NCI-H460 (cell line): Measurements from ENCODE around the gene MACROD2. TPM values are rescaled to one million over a fixed set of nuclear protein-coding genes. Genes with fewer than 3 reads are reported as not detected.
A peak's percentile ranks its signal among the peaks of the same experiment; 100 is the strongest.
"Not testable (repeated sequence)": the region's sequence is repeated elsewhere in the genome, so short reads cannot be mapped to it uniquely, and the experiment has no call there.

ENCODE experiments used
- DNase-seq: peaks from one replicate; pipeline ENCODE4 v3.0.0-alpha.2; 2016; ENCODE audit warnings: low read depth; ENCODE audit errors: extremely low read depth
- total RNA-seq: library from RNA; depleted of rRNA; stranded (reverse); fragments of >200 nt; shearing (Covaris generic); gene quantifications from 2 replicates; pipeline ENCODE4 v1.2.3, GENCODE V29; 2014

MACROD2 gene
- total RNA-seq, 1 experiment from 2014 or later: 2.0 TPM

DNA sequence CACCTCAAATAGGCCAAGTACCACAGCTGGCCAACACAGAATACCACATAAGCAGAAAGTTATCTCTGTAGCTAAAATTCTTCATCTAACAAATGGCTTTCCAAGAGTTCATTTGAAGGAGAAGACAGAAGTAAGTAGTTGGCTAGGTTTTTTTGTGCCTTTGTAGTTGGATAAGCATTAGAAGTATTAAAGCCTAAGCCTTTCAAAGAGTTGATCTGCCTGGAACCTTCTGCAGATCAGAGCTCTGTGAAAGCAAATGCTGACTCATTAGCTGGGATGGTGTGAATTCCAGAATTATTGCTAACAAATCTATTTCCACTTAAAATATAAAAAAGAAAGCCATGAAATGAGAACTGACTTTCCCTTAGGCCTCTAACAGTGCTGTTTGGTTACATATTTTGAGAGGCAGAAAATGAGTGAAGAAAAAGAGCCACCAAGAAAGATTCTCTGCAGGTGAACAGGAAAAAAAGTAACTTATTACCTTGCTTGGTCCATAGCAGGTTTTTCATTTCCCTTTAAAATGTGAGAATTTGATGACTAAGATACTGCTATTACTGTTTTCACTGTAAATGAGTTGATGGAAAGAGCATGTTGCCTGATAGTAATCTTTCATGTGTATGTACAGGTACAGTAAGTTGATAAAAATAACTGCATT lies 1105.3 kb downstream of the MACROD2 start:
- DNase-seq: no peak

- DNase-seq: no peak
These were observed 1112.6 kb downstream of the MACROD2 start for GRCh38 chr20:15107931-15108330.

- DNase-seq: no peak
These were observed 1114.2 kb downstream of the MACROD2 start for GRCh38 chr20:15109494-15109893.

DNA sequence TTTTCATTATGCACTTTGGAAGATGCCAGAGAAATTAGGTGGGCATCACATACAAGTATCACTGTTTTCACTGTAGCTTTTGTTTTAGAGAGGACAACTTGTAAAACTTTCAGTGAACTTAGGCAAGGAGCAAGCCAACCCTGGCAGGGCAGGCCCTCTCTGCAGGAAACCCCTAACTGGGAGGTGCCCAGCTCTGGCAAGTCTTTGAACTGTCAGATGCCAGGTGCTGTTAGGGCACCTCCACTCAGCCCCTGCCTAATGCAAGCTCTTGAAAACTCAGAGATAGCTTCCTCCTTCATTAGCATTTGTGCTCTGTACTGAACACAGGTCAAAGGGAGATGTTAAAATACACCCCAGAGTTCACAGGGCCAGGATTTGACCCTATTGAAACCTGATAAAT lies 1116.3 kb downstream of the MACROD2 start:
- DNase-seq: no peak

- no peak for DNase-seq
These were observed 1117.9 kb downstream of the MACROD2 start for GRCh38 chr20:15113144-15113773.

GRCh38 chr20:15119852-15120487 lies 1124.7 kb downstream of the MACROD2 start:
- DNase-seq: no peak

DNA sequence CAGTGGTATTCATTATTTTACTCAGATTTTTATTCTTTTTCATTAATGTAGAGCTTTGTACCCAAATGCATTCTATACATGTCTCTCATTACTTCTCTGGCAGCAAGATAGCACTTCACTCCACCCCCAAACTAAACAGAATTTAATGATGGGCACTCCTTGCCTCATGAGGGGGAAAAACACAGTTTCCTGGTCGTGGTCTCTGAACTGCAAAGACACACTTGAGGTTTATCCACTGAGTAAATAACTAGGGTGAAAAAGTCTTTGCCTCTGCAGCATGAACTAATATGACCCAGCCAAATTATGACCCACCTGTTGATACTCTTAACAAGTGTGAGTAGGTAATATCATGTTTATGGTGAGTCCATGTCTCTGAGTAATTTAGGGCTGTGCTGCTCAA lies 1127.3 kb downstream of the MACROD2 start:
- DNase-seq: no peak

GRCh38 chr20:15131176-15131575 lies 1135.9 kb downstream of the MACROD2 start:
- DNase-seq: no peak

DNA sequence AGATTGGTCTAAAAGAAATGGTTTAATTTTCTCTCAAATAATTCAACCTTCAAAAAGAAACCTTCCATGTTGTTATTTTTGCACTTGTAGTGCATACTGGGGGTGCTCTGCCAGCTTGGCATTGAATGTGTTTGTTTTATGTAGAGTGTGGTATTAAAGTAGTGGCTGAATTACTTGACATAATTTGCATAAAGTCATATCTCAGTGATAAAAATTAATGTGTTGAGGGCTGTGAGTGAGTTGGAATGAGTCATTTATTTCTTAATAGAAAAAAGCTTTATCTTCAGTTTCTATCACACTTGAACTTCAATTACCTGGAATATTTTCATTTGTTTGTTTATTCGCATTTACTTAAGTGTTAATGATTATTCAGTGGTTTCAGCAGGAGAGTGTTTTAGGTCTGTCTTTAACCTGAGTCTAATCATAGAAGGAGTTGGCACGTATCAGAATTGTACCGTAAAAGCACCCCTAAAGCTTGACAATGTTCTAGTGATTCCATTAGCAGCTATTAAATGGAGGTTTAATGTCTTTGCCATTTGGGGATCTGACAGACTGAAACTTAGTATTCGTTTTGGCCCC lies 1143.3 kb downstream of the MACROD2 start:
- no peak for DNase-seq

GRCh38 chr20:15139522-15139921 lies 1144.2 kb downstream of the MACROD2 start:
- no peak for DNase-seq

DNA sequence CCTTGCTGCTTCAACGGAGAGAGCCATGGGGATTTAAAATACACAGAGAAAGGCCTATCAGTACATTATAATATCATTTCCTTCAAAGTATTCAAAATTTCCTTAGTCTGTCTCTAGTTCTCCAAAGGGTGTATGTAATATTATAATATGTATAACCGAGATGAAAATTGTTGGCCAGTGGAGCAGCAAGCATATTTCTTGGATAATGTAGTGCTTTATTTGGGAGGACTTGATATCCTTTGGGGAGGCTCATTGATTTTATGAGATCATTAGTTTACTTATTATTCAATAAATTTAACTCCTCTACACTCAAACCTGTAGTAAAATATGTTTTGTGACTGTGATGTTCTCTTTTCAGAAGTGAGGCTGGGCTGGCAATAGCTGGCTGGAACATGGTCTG lies 1145.0 kb downstream of the MACROD2 start:
- DNase-seq: no peak

GRCh38 chr20:15140940-15141339 lies 1145.6 kb downstream of the MACROD2 start:
- not testable (repeated sequence) for DNase-seq

DNA sequence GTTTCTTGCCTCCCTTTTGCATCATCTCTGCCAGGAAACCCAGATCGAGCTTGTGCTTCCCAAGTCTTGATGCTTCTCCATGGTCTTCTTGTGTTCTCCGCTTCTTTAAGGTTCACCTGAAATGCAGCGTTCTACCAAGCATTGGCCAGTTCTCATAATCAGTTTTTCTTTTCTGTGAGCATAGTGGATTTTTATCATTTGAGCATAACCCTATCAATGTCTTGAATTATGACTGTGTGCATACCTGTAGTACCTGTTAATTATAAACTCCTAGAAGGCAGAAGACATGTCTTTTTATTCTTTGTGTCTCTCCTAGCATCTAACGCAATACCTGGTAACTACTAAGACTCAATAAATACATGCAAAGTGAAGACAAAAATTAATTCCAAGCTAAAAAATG lies 1146.5 kb downstream of the MACROD2 start:
- peak; percentile 20 for DNase-seq

DNA sequence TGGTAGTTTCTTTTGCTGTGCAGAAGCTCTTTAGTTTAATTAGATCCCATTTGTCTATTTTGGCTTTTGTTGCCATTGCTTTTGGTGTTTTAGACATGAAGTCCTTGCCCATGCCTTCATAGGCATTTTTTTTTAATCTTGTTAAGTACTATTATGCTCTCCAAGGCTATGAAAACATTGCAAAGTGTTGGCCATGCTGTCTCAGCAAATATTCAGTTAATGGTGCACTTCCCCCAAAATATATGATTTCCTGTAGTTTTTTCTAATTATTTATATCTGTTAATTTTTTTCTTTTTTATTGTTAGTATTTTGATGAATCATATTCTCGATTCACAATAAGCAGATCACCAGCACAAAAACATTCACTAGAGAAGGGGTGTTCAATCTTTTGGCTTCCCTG lies 1148.2 kb downstream of the MACROD2 start:
- DNase-seq: no peak

DNA sequence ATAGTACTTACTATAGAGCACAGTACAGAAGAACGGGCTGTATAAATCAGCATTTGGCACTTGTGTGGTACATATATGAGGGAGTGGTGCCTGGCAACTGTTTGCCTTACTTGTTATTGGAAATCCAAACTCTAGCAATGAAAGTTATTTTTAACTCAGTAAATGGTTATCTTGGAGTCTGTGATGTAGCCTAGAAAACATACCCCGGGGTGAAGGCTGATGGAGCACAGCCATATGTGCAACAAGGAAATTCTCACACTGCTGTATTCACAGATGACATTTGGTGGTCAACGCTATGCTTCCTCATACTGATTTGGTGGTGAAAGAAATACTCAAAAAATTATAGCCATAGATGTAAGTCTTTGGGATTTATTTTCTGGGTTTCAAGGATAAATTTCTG lies 1149.6 kb downstream of the MACROD2 start:
- DNase-seq: no peak

DNA sequence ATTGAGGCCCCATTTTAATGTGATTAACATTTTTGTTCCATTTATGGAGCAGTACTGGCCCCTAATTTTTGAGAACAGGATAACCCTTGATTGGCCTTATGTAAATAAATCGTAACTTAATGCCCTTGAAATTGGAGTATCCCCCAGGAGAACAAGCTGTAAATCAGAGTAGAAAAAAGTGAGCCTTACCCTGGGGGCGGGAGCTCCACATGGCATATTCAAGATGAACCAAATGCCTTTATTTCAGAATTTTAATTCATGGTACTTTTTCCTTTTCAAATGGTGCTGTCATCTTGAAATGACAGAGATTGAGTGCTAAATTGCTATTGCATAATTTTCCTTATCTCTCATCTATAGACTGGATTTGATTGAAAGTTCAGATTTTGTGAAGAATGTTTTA lies 1151.6 kb downstream of the MACROD2 start:
- no peak for DNase-seq

GRCh38 chr20:15154070-15154469 lies 1158.8 kb downstream of the MACROD2 start:
- no peak for DNase-seq

DNA sequence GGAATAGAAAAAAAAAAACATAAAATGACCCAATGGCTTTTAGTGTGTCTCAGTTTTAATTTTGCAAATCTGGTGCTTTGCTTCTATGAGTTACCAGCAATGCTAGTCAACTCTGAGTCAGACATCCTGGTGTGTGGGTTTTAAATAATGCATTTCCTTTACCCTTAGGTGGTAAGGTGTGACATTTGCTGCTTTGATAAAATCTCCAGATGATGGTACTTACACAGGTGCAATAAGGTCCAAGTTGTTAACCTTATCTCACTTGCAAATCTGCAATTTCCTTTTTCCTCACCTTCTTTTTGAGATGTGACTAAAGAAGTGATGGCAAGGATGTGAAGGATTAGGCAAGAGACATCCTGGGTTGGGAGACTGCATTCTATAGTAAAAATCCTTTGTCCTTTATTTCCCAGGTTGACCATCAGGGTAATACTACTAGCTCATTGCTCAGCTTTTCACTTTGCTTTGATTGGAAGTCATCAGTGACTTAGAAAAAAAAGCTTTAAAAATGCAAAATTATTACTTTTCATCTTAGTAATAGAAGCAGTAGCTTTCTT lies 1160.6 kb downstream of the MACROD2 start:
- no peak for DNase-seq

DNA sequence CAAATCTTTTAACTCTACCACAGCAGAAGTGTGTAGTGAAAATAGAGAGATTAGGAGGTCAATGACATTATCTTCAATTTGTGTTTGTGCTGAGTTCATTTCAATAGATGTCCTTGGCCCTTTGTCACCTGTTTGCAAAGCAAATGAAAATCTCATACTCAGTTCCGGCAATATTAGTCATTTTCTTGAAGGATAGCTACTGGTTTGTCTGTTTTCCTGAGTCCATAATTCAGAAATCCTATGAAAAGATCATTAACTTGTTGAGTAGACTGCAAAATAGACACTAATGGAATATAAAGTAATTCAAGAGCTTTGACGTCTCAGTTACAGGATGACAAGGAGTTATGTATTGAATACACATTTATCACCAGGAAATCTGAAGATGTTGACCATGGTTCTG lies 1163.2 kb downstream of the MACROD2 start:
- DNase-seq: no peak

DNA sequence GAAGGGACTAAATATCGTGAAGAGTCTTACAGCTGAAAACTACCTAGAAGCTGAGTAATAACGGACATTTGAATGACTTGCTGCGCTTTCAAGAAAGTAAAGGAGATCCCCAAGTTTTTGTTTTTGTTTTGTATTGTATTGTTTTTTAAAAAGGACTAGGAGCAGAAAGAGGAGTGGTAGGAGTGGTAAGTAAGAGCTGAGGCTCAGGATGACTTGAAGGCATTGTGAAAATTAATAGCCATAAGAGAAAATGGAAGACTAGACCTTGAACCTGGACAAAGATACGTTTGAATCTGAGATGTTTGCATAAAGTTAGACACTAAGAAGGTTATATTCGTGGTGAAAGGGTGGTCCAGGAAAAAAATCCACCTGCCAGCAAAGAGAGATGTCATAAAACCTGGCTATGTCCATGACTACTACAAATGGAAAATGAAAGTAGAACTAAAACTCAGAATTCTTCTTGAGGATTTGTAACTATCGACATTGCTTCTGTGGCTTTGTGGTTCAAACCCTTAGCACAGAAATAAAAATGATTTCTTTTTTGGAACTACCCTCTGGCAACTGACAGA lies 1166.8 kb downstream of the MACROD2 start:
- no peak for DNase-seq

DNA sequence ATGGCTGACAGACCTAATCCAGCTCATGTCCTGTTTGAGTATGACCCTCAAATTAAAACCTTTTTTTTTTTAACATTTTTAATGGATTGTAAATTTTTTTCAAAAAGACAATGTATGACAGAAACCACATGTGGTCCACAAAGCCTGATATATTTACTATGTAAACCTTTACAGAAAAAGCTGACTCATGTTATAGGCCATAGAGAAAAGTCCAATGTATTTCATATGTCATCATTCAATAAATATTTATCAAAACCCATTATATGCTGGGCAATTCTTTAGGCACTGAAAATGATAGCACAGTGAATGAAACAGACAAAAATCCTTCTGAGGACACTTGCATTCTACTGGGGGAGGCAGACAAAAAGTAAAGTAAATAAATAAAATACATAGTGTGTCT lies 1168.3 kb downstream of the MACROD2 start:
- no peak for DNase-seq
